Fibroblast of lung (primary cell): ENCODE results near the gene NOL3.
A peak's percentile ranks its signal among the peaks of the same experiment; 100 is the strongest.

Source experiments
- CTCF ChIP-seq, 2 donors: IDR thresholded peaks in 1 of 2; conservative IDR thresholded peaks in 1 of 2; 1 replicate in 1 of 2; 2 replicates in 1 of 2; pipeline ENCODE4 v1.5.1; 2011 to 2012; ENCODE audit warnings: low read length in 2 of 2, control low read depth in 1 of 2, inconsistent platforms in 1 of 2, low read depth in 1 of 2, mild to moderate bottlenecking in 1 of 2
- EZH2 ChIP-seq: IDR thresholded peaks from 2 replicates; pipeline ENCODE4 v1.5.1; 2012; ENCODE audit warnings: low read length, control low read depth, mild to moderate bottlenecking; ENCODE audit errors: missing control alignments

DNA sequence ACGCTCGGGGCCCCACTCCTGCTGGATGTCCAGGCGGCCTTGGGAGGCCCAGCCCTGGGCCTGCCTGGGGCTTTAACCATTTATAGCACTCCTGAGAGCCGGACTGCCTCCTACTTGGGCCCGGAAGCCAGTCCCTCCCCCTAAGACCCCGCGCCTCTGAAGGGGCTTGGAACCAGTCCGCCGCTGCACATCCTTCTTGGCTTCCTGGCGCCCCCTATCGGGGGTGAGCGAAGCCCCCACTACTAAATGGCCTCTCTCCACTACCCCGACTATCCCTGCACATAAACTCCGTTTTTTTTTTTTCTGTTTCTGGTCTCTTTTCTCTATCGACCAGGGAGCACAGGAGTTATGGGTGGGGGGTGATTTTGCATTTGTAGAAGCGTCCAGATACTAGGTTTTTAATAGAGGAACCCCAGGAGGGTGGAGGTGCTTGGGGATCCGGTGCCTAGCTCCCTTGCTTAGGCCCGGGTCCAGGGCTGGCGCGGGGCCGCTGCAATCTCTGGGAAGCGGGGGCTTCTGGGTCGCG, 633 bp upstream of the NOL3 start:
- TF ChIP-seq CTCF (conservative IDR thresholded peaks at IDR 0.05 in 1 of 2, IDR thresholded peaks at IDR 0.05 in 1 of 2; ENCODE audit: low read depth in 1 of 2, low read length in 2 of 2) (peak; percentile 52 to 66), EZH2 (no peak)
